SK-N-SH treated with all-trans-retinoic acid at 6 μM for 48 hours (cell line): ENCODE results near the gene CFAP61.

Source experiments
- ATAC-seq: fragments of 200-7000 bp; cut with Tn5 transposase; 3 replicates; pipeline ENCODE4 v1.9.1; 2020; ENCODE audit warnings: mild to moderate bottlenecking, moderate library complexity
- ESRRG ChIP-seq: fragments of 250-450 bp; sonication (Bioruptor Pico); IDR thresholded peaks from 2 replicates; pipeline ENCODE4 v1.6.1; 2021; ENCODE audit warnings: mild to moderate bottlenecking
- GLIS3 ChIP-seq: fragments of 250-450 bp; sonication (Bioruptor Pico); IDR thresholded peaks from 2 replicates; pipeline ENCODE4 v1.5.0; 2020; ENCODE audit warnings: mild to moderate bottlenecking, moderate library complexity
- ISL1 ChIP-seq: fragments of 250-450 bp; sonication (Bioruptor Pico); IDR thresholded peaks from 2 replicates; pipeline ENCODE4 v2.1.2; 2022; ENCODE audit warnings: mild to moderate bottlenecking, moderate library complexity
- PPARA ChIP-seq: fragments of 250-450 bp; sonication (Bioruptor Pico); IDR thresholded peaks from 2 replicates; pipeline ENCODE4 v1.5.0; 2020; ENCODE audit warnings: mild to moderate bottlenecking, borderline replicate concordance
- RARB ChIP-seq: fragments of 250-450 bp; sonication (Bioruptor Pico); IDR thresholded peaks from 2 replicates; pipeline ENCODE4 v1.8.0; 2021; ENCODE audit warnings: mild to moderate bottlenecking, moderate library complexity
- SNAI2 ChIP-seq: fragments of 250-450 bp; sonication (Bioruptor Pico); IDR thresholded peaks from 2 replicates; pipeline ENCODE4 v1.5.0; 2020; ENCODE audit warnings: mild to moderate bottlenecking, moderate library complexity
- TOX ChIP-seq: fragments of 250-450 bp; sonication (Bioruptor Pico); IDR thresholded peaks from 2 replicates; pipeline ENCODE4 v1.8.0; 2021; ENCODE audit warnings: mild to moderate bottlenecking, moderate library complexity, borderline replicate concordance
- ZC3H10 ChIP-seq: fragments of 250-450 bp; sonication (Bioruptor Pico); IDR thresholded peaks from 2 replicates; pipeline ENCODE4 v1.5.1; 2021; ENCODE audit warnings: mild to moderate bottlenecking, moderate library complexity
- ZFP30 ChIP-seq: fragments of 450-650 bp; formaldehyde crosslinking; IDR thresholded peaks from 2 replicates; pipeline ENCODE4 v1.5.0; 2022; ENCODE audit warnings: mild to moderate bottlenecking, moderate library complexity
- ZNF565 ChIP-seq: fragments of 450-650 bp; formaldehyde crosslinking; conservative IDR thresholded peaks from 2 replicates; pipeline ENCODE4 v1.5.0; 2020; ENCODE audit warnings: low read depth, mild to moderate bottlenecking, moderate library complexity
- ZNF70 ChIP-seq: fragments of 450-650 bp; formaldehyde crosslinking; IDR thresholded peaks from 2 replicates; pipeline ENCODE4 v1.5.0; 2020; ENCODE audit warnings: mild to moderate bottlenecking, moderate library complexity
- ZNF8 ChIP-seq: fragments of 450-650 bp; formaldehyde crosslinking; IDR thresholded peaks from 2 replicates; pipeline ENCODE4 v1.5.0; 2020; ENCODE audit warnings: mild to moderate bottlenecking, moderate library complexity
- TF ChIP-seq, protein P1 (sequence below): fragments of 250-450 bp; sonication (Bioruptor Pico); IDR thresholded peaks from 2 replicates; pipeline ENCODE4 v1.5.0; 2020; ENCODE audit warnings: mild to moderate bottlenecking, moderate library complexity
- TF ChIP-seq, protein P2 (sequence below): fragments of 250-450 bp; sonication (Bioruptor Pico); IDR thresholded peaks from 2 replicates; pipeline ENCODE4 v1.8.0; 2020; ENCODE audit warnings: mild to moderate bottlenecking, moderate library complexity, borderline replicate concordance
- TF ChIP-seq, protein P3 (sequence below): fragments of 250-450 bp; sonication (Bioruptor Pico); IDR thresholded peaks from 2 replicates; pipeline ENCODE4 v1.8.0; 2021; ENCODE audit warnings: low read depth, mild to moderate bottlenecking, moderate library complexity, borderline replicate concordance
- TF ChIP-seq, protein P4 (sequence below): fragments of 250-450 bp; sonication (Bioruptor Pico); IDR thresholded peaks from 2 replicates; pipeline ENCODE4 v1.5.1; 2020; ENCODE audit warnings: low read depth, mild to moderate bottlenecking, moderate library complexity
- TF ChIP-seq, protein P5 (sequence below): fragments of 250-450 bp; sonication (Bioruptor Pico); IDR thresholded peaks from 2 replicates; pipeline ENCODE4 v1.5.1; 2021; ENCODE audit warnings: mild to moderate bottlenecking, moderate library complexity

The CFAP61 gene

DNA sequence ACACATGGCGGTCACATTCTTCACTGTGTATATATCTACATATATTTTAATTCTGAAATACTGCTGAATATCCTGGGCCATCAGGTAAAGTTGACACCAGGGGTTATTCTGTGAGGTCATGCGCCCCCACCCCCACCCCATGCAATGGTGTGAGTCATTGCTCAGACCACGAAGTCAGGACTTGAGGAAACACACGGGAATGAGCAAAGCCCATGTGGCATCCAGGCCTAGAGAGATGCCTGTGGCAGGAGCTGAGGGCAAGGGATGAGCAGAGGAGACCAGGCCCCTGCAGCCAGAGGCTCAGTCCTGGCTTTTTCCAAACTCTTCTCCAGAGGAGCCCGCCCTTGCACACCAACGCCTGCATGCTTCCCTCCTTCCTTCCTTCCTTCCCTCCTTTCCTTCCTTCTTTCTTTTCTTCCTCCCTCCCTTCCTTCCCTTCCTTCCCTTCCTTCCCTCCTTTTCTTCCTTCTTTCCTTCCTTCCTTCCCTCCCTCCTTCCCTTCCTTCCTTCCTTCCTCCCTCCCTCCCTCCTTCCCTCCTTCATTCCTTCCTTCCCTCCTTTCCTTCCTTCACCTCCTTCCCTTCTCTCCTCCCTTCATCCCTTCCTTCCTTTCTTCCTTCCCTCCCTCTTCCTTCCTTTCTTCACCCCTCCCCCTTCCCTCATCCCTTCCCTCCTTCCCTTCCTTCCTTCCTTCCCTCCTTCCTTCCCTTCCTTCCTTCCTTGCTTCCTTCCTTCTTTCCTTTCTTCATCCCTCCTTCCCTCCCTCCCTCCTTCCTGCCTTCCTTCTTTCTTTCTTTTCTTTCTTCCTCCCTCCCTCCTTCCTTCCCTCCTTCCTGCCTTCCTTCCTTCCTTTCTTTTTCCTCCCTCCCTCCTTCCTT lies 243.5 kb downstream of the CFAP61 start:
- ATAC-seq: no peak
- TF ChIP-seq ESRRG: no peak
- no peak for TF ChIP-seq PPARA (CRISPR knock-in tag)
- no peak for TF ChIP-seq RARB (CRISPR knock-in tag)
- no peak for TF ChIP-seq ZNF565
- TF ChIP-seq, protein P1, sequence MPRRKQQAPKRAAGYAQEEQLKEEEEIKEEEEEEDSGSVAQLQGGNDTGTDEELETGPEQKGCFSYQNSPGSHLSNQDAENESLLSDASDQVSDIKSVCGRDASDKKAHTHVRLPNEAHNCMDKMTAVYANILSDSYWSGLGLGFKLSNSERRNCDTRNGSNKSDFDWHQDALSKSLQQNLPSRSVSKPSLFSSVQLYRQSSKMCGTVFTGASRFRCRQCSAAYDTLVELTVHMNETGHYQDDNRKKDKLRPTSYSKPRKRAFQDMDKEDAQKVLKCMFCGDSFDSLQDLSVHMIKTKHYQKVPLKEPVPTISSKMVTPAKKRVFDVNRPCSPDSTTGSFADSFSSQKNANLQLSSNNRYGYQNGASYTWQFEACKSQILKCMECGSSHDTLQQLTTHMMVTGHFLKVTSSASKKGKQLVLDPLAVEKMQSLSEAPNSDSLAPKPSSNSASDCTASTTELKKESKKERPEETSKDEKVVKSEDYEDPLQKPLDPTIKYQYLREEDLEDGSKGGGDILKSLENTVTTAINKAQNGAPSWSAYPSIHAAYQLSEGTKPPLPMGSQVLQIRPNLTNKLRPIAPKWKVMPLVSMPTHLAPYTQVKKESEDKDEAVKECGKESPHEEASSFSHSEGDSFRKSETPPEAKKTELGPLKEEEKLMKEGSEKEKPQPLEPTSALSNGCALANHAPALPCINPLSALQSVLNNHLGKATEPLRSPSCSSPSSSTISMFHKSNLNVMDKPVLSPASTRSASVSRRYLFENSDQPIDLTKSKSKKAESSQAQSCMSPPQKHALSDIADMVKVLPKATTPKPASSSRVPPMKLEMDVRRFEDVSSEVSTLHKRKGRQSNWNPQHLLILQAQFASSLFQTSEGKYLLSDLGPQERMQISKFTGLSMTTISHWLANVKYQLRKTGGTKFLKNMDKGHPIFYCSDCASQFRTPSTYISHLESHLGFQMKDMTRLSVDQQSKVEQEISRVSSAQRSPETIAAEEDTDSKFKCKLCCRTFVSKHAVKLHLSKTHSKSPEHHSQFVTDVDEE (CRISPR knock-in tag): no peak
- TF ChIP-seq ZNF70 (CRISPR knock-in tag): no peak
- no peak for TF ChIP-seq ZC3H10
- TF ChIP-seq ISL1 (CRISPR knock-in tag): no peak
- TF ChIP-seq ZNF8 (CRISPR knock-in tag): no peak
- TF ChIP-seq, protein P2, sequence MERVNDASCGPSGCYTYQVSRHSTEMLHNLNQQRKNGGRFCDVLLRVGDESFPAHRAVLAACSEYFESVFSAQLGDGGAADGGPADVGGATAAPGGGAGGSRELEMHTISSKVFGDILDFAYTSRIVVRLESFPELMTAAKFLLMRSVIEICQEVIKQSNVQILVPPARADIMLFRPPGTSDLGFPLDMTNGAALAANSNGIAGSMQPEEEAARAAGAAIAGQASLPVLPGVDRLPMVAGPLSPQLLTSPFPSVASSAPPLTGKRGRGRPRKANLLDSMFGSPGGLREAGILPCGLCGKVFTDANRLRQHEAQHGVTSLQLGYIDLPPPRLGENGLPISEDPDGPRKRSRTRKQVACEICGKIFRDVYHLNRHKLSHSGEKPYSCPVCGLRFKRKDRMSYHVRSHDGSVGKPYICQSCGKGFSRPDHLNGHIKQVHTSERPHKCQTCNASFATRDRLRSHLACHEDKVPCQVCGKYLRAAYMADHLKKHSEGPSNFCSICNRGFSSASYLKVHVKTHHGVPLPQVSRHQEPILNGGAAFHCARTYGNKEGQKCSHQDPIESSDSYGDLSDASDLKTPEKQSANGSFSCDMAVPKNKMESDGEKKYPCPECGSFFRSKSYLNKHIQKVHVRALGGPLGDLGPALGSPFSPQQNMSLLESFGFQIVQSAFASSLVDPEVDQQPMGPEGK: no peak

DNA sequence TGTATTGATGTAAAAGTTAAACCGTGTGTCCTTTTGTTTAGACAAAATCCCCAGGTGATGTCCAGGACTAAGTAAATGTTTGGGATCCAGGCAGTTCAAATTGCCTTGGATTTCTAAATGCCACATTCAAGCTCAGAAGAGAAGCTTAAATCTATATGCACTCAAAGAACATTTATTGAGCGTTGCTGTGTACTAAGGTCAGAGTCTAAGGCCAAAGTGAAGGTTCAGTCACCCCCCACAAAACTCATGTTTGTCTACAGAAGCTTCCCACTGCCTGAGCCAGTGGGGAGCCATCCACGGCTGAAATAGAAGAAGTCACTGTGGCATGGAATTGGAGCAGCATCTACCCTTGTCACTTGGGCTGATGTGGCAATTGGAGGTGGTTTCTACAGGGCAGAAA lies 244.8 kb downstream of the CFAP61 start:
- no peak for ATAC-seq
- no peak for TF ChIP-seq TOX
- no peak for TF ChIP-seq SNAI2 (CRISPR knock-in tag)
- TF ChIP-seq, protein P3, sequence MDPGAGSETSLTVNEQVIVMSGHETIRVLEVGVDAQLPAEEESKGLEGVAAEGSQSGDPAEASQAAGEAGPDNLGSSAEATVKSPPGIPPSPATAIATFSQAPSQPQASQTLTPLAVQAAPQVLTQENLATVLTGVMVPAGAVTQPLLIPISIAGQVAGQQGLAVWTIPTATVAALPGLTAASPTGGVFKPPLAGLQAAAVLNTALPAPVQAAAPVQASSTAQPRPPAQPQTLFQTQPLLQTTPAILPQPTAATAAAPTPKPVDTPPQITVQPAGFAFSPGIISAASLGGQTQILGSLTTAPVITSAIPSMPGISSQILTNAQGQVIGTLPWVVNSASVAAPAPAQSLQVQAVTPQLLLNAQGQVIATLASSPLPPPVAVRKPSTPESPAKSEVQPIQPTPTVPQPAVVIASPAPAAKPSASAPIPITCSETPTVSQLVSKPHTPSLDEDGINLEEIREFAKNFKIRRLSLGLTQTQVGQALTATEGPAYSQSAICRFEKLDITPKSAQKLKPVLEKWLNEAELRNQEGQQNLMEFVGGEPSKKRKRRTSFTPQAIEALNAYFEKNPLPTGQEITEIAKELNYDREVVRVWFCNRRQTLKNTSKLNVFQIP (CRISPR knock-in tag): no peak
- TF ChIP-seq, protein P4, sequence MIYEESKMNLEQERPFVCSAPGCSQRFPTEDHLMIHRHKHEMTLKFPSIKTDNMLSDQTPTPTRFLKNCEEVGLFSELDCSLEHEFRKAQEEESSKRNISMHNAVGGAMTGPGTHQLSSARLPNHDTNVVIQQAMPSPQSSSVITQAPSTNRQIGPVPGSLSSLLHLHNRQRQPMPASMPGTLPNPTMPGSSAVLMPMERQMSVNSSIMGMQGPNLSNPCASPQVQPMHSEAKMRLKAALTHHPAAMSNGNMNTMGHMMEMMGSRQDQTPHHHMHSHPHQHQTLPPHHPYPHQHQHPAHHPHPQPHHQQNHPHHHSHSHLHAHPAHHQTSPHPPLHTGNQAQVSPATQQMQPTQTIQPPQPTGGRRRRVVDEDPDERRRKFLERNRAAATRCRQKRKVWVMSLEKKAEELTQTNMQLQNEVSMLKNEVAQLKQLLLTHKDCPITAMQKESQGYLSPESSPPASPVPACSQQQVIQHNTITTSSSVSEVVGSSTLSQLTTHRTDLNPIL (CRISPR knock-in tag): no peak
- TF ChIP-seq, protein P5, sequence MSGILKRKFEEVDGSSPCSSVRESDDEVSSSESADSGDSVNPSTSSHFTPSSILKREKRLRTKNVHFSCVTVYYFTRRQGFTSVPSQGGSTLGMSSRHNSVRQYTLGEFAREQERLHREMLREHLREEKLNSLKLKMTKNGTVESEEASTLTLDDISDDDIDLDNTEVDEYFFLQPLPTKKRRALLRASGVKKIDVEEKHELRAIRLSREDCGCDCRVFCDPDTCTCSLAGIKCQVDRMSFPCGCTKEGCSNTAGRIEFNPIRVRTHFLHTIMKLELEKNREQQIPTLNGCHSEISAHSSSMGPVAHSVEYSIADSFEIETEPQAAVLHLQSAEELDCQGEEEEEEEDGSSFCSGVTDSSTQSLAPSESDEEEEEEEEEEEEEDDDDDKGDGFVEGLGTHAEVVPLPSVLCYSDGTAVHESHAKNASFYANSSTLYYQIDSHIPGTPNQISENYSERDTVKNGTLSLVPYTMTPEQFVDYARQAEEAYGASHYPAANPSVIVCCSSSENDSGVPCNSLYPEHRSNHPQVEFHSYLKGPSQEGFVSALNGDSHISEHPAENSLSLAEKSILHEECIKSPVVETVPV (CRISPR knock-in tag): no peak

DNA sequence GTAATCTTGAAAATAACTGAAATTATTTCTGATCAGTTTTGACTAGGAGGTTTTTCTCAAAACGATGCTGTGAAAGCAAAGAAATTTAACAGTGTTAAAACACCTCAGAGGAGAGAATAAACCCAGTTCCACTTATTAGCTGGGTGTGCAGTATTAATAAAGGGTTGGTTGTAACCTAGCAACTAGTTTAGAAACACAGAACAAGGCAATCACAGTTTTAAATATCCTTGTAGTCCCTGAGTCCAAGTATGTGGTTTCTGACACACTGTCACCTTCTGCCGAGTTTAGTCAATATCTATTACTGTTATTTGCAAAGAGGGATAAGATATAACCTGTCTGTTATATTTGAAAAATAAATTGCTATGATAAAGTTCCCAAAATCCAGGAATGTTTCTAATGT lies 245.4 kb downstream of the CFAP61 start:
- no peak for TF ChIP-seq ZC3H10
- no peak for TF ChIP-seq GLIS3 (CRISPR knock-in tag)
- TF ChIP-seq, protein P2: no peak
- TF ChIP-seq ZFP30: no peak
- ATAC-seq: no peak

DNA sequence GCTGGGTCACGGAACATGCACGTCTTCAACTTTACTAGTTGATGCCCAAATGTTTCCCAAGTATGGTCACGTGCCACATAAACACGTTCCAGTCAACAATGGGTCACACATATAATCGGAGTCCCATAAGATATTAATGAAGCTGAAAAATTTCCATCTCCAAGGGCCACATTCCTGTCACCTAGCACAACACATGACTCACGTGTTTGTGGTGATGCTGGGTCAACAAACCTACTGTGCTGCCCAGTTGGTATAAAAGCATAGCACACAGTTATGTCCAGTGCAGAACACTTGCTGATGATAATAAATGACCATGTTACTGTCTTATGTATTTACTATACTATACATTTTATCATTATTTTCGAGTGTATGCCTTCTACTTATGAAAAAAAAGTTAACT lies 247.6 kb downstream of the CFAP61 start:
- no peak for TF ChIP-seq ISL1 (CRISPR knock-in tag)
- TF ChIP-seq, protein P4 (CRISPR knock-in tag): no peak
- no peak for TF ChIP-seq RARB (CRISPR knock-in tag)
- no peak for TF ChIP-seq ZNF8 (CRISPR knock-in tag)
- TF ChIP-seq, protein P2: no peak
- TF ChIP-seq ZNF70 (CRISPR knock-in tag): no peak
- TF ChIP-seq ESRRG: no peak
- no peak for TF ChIP-seq GLIS3 (CRISPR knock-in tag)
- TF ChIP-seq ZC3H10: no peak
- no peak for ATAC-seq
